Fibroblast of skin of left biceps (primary cell): ENCODE measurements around the gene TBL2.
"Not testable (repeated sequence)": the region's sequence is repeated elsewhere in the genome, so short reads cannot be mapped to it uniquely, and the experiment has no call there.

Experiments
- DNase-seq, 2 experiments: peaks; one replicate each; pipeline ENCODE4 v3.0.0-alpha.2; 2013; ENCODE audit warnings: low read depth in 2 of 2

Gene TBL2

DNA sequence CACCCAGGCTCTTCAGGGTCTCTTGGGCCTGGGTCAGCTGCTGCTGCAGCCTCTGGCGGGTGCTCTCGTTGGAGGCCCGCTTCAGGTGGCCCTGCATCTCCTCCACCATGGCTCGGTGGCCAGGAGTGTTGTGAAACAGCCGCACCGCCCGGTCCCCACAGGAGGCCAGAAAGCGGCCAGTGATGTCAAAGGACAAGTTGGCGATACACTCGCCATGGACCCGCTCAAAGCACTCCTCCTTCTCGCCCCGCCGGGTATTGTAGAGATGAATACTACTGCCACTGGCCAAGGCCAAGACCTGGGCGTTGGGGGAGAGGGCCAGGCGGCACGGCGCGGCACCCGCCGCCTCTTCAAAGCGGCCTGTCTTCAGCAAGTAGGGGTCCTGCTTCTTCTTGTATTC, 7.9 kb downstream of the TBL2 start:
- DNase-seq = no peak

GRCh38 chr7:73569042-73569608, 9.3 kb downstream of the TBL2 start:
- DNase-seq = no peak

- DNase-seq = no peak
Measured at GRCh38 chr7:73567846-73568685, 10.3 kb downstream of the TBL2 start.

DNA sequence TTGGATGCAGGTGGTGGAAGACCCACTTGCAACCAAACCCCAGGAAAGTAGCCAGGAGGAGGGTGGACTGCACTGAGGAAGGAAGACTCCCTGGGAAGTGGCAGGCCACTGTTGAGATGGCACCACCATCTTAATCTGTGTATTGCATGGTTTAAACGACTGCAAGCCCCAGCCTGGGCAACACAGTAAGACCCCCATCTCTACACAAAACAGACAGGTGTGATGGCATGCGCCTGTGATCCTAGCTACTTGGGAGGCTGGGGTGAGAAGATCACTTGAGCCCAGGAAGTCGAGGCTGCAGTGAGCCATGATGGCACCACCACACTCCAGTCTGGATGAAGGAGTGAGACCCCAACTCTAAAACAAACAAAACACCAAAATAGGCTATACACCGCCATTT, 11.2 kb downstream of the TBL2 start:
- DNase-seq = no peak

GRCh38 chr7:73566431-73566830, 11.9 kb downstream of the TBL2 start:
- DNase-seq = not testable (repeated sequence)

DNA sequence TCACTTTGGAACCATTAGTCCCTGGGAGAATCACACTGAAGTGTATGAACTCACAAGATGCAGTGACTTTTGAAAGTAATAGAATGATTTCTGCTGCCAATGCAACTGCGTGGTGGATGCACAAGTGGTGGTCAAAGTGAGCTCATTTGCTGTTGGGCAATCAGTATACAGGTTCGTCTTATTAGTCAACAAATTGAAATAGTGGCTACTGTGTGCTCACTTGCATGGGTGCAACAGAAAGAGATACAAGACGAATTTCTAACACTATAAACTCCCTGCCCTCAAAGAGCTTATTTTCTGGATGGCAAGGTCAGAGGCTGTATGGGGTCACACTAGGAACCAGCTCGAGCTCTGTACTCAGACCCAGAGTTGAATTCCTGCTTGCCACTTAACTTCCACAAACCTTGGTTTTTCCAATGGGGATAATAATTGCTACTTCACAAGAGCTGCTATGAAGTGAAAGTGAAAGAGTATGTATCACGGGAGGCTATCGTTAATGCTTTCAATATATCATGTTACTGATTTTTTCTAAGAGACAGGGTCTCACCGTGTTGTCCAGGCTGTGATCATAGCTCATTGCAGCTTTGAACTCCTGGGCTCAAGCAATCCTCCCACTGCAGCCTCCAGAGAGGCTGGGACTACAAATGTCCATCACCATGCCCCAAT, 12.6 kb downstream of the TBL2 start:
- no peak for DNase-seq

GRCh38 chr7:73560109-73560835, 18.1 kb downstream of the TBL2 start:
- peak in 1 of 2 experiments; percentile 49 for DNase-seq

DNA sequence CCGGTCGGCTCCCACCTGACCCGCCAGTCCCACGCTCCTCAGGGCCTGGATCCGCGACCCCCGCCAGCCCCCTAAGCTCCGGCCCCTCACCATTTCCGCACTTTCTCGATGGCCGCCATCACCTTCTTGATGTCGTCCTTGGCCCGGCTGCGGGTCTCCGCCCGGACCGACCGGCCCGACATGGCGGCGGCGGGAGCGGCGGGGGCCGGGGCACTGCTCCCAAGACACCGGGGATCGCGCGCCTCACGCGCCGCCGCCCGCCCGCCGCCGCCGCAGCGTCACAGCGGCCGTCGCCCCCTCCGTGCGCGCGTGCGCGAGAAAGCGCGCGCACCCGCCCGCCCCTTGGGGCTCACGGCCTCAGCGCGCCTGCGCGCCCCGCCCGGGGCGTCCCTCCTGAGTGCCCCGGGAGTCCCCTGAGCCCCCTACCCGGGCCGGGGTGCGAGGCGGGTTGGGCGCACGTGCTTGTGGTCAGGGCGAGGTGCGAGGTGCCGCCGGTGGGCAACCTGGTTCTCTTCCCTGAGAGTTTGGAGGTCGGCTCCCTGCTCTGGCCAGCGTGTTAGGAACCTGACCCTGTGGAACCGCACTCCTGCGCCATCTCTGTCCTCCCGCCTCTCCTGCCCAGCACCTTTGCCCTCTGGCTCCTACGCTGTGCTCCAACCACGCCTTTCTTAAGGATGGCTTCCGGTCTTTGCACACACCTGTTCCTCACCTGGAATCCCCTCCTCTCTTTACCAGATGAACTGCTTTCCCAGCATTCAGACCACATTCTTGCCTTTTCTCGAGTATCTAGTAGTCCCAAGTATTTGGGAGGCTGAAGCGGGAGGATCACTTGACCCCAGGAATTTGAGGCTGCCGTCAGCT, 20.8 kb downstream of the TBL2 start, which contains the start of gene BCL7B:
Gene BCL7B, minus strand, starts transcription at position 294 of the 861 bp plus-strand sequence. Its CDS starts 112 bp downstream, at position 182.
- DNase-seq = no peak

DNA sequence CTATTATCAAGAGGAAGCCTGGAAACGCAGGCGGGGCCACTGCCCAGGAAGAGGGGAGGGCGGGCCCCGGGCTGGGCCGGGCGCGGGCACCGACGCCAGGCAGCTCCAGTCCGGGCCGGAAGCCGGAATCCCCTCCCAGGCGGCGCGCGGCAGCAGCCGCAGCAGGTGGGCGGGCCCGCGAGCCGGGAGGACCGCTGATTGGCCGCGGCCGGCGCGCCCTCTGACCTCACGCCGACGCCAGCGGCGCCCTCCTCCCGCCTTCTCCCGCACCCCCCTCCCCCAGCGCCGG, 21.3 kb downstream of the TBL2 start:
- peak; percentile 65 to 70 for DNase-seq

DNA sequence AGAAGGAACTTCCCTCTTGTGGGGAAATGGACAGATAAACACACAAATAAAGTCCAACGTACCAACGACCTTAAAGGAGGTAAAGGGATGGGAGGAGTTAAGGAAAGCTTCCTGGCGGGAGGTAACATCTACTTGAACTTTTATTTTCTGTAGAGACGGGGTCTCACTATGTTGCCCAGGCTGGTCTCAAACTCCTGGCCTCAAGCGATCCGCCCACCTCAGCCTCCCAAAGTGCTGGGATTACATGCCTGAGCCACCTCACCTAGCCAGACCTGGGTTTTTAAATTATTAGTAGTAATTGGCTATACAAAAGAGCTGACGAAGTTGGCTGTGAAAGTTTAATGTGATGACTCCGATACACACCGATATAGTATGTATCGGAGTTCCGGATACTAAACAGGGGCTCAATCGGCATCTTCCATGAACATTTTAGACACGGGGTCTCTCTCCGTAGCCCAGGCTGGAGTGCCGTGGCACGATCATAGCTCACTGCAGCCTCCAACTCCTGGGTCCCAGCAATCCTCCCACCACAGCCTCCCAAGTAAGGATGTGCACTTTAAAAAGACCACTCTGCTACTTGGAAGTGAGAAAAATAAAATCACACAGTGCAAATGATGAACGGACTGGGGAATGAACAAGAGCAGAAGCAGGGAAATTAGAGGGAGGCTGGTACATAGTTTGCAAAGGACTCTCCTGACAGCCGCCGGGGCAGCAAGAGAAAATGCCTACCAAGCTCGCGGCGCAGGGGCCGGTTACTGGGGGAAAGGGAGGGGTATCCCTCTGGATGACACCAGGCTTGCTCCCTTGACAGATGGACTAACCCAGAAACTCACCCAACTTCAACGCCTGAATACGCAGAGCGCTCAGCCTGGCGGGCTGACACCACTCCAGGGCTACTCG, 21.9 kb downstream of the TBL2 start:
- DNase-seq = no peak

DNA sequence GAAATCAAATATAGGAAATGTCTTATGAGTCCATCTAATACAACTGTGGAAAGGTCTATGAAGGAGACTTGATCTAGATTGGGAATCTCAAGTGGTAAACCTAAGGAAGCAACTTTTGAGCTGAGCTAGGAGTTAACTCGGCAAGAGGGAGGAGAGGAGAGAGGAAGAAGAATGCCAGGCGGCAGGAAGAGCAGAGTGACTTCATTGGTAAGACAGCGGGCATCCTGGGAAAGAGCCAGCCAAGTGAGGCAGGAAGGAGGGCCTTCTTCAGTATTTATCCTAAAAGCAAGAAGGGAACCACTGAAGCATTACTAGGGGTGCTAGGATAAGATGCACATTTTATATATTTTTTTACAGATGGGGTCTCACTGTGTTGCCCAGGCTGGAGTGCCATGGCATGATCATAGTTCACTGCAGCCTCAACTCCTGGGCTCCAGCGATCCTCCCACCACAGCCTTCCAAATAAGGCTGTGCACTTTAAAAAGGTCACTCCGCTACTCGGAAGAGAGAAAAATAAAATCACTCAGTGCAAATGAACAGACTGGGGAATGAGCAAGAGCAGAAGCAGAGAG, 22.9 kb downstream of the TBL2 start:
- no peak for DNase-seq

DNA sequence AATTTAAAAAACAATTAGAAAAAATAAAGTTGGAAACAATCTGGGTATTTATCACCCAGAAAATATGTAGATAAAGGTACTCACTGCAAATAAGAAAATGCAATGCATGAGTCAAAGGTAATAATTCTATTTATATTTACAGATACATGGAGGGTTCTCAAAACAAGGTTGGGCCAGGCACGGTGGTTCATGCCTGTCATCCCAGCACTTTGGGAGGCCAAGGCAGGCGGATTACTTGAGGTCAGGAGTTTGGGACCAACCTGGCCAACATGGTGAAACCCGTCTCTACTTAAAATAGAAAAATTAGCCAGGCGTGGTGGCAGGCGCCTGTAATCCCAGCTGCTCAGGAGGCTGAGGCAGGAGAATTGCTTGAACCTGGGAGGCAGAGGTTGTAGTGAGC, 28.3 kb downstream of the TBL2 start:
- not testable (repeated sequence) for DNase-seq

- no peak for DNase-seq
Measured at GRCh38 chr7:73549176-73549575, 29.2 kb downstream of the TBL2 start.

DNA sequence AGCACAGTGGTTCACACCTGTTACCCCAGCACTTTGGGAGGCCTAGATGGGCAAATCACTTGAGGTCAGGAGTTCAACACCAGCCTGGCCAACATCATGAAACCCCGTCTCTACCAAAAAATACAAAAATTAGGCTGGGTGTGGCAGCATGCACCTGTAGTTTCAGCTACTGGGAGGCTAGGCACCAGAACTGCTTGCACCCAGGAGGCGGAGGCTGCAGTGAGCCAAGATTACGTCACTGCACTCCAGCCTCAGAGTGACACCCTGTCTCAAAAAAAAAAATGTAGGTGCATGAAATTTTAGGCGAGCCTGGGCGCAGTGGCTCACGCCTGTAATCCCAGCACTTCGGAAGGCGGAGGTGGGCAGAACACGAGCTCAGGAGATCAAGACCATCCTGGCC, 30.5 kb downstream of the TBL2 start:
- no peak for DNase-seq

DNA sequence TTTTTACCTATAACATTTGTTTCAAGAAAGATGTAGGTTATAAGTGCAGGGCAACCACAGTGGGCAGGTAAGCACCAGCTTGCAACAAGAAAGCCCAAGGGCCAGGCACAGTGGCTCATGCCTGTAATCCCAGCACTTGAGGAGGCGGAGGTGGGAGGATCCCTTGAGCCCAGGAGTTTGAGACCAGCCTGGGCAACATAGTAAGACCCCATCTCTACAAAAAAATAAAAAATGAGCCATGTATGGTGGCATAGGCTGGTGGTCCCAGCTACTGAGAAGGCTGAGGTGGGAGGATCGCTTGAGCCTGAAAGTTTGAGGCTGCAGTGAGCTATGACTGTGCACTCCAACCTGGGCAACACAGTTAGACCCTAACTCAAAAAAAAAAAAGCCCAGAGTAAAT, 33.7 kb downstream of the TBL2 start:
- DNase-seq = no peak

DNA sequence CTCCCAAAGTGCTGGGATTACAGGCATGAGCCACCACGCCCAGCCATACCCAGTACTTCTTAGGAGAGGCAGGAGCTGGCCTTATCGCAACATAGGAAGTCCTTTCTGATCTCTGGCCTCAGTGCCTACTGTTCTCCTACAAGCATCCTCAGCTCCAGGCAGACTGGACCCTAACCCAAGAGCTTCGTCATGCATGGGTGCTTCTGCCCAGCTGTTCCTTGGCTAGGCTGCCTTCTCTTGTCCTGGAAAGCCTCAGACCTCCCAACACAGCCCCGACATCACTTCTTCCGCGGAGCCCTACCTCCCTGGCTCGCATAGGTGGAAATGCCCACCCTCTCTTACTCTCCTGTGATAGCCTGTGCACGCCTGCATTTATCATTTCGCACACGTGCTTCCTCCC, 36.7 kb downstream of the TBL2 start:
- no peak for DNase-seq

- no peak for DNase-seq
Measured at GRCh38 chr7:73539709-73540108, 38.7 kb downstream of the TBL2 start.

DNA sequence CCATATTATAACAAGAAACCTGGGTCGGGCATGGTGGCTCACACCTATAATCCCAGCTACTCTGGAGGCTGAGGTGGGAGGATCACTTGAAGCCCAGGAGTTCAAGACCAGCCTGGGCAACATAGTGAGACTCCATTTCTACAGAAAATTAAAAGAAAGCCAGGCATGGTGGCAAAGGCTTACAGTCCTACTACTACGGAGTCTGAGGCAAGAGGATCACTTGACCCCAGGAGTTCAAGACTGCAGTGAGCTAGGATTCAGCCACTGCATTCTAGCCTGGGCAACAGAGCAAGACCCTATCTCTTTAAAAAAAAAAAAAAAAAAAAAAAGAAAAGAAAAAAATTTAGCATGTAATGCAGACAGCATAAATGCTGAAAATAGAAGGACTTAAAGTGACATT, 39.9 kb downstream of the TBL2 start:
- DNase-seq = not testable (repeated sequence)

DNA sequence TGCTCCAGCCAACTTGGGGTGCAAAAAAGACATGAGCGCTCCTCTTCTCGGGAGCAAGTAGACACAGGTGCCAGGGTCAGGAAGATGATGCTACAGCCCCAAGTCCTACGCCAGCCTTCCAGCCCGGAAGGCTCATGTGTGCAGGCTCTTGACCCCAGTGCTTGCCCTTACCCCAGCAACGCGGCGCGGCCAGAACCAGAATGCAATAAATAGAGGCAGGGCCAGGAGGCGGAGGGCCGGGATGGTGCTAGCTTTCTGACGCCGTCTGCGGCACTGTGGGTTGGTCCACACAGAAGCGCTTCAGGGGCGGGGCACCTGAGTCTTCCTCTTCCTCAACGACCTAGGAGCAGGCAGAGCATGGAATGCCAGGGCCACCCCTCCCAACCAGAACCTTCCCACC, 41.3 kb downstream of the TBL2 start:
- DNase-seq = no peak

GRCh38 chr7:73536479-73536878, 41.9 kb downstream of the TBL2 start:
- no peak for DNase-seq
